ENCODE measurements around the gene POMP.

The POMP gene

DNA sequence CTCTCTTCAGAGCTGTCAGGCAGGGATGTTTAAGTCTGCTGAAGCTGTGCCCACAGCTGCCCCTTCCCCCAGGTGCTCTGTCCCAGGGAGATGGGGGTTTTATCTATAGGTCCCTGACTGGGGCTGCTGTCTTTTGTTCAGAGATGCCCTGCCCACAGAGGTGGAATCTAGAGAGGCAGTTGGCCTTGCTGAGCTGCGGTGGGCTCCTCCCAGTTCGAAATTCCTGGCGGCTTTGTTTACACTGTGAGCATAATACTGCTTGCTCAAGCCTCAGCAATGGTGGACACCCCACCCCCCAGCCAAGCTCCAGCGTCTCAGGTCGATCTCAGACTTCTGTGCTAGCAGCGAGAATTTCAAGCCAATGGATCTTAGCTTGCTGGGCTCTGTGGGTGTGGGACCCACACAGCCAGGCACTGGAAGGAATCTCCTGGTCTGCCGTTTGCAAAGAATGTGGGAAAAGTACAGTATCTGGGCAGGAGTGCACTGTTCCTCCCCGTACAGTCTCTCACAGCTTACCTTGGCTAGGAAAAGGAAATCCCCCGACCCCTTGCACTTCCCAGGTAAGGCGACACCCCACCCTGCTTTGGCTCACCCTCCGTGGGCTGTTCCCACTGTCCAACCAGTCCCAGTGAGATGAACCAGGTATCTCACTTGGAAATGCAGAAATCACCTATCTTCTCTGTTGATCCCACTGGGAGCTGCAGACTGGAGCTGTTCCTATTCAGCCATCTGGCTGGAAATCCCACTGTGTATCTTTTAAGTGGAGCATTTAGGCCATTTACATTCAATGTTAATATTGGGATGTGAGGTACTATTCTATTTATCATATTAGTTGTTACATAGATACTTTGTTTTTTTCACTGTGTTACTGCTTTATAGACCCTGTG is 34.9 kb downstream of the POMP start:
- DNase-seq (ENCODE audit: low read depth), result peak; percentile 82

DNA sequence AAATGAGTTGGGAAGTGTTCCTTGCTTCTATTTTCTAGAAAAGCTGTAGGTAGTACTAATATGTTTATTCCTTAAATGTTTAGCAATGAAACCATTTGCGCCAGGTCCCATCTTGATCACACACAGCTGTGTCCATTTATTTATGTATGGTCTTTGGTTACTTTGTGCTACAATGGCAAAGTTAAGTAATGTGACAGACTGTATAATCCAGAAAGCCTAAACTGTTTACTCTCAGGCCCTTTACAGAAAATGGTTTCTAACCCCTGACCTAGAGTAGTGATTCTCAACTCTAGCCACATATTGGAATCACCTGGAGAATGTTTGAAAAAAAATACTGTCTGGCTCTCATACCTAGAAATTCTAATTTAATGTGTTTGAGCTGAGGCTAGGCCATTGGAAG is 38.5 kb downstream of the POMP start:
- no peak for DNase-seq (ENCODE audit: low read depth)

DNA sequence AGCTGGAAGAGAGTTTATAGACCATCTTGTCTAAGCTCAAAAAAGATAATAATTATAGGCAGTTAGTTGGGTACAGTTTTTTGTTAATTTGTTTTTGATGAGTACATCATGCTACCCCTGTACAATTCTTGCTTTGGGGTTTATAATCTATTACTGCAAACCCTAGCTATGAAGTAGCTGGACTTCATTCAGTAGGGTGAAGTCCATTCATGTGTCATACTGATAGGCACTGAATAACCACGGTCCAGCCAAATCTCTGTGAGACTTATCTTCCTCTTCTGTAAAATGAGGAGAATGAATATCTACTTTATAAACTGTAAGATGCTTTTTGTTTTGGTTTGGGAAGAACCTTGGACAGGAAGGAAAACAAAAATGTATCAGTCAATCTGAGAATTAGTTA is 40.3 kb downstream of the POMP start:
- DNase-seq (ENCODE audit: low read depth), result no peak

DNA sequence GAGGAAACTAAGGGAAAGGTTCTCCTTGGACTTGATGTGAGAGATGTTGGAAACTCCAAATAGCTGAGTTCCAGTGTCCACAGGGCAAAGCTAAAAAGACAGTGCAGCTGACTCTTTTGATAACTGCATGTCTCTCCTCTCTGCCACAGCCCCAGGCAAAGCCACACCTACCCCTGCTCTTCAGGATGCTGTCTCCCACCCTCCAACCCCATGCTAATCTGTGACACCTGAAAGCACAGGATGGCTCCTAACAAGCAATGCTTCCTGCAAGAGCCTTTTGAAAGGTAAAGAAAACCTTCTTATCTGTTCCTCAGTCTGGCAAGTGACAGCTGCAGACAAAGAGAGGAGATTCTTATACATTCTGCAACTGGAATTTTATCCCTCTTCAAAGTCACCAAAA is 45.4 kb downstream of the POMP start:
- DNase-seq (ENCODE audit: low read depth), result no peak

DNA sequence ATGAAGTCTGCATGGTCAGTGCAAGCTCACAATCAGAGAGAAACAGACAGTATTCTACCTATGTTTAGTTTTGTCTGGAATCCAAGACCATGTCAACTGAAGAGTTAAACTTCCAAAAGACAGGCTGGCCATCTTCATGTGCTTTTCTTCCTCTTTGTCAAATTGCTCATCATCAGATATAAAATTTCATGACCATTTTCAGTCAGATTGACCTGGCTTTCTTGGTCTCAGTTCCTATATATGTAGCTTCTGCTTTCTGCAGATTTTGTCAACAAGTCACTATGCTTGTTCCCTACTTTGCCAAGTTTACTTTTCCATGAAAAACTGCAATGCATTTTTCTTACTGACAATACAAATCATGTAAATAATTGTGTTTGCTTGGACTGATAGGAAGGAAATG is 46.0 kb downstream of the POMP start:
- no peak for DNase-seq (ENCODE audit: low read depth)

DNA sequence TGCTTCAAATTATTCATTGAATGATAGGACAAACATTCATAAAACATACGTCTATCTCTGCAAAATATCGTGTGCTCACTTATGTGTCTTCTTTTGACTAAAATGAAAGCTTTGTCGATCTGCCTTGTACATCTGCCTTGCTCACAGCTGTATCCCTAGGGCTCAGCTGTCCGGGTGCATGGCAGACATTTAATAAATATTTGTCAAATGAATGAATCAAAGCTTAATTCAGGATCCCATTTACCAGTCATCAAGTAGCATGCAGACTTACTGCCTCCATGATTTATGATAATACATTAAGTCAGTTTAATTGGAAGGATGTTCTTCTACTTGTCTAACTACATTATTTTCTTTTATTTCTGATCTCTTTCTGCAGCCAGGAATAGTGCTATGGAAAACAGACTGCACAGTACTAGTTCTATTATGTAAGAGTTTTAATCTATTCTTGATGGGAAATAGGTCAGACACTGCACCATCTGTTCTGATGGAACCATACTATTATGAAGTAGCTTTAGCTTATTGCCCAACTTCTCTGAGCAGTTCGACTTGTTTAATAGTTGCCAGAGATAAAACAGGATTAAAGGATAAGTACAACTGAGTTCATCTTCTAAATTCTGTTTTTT is 46.6 kb downstream of the POMP start:
- peak; percentile 88 for DNase-seq (ENCODE audit: low read depth)

DNA sequence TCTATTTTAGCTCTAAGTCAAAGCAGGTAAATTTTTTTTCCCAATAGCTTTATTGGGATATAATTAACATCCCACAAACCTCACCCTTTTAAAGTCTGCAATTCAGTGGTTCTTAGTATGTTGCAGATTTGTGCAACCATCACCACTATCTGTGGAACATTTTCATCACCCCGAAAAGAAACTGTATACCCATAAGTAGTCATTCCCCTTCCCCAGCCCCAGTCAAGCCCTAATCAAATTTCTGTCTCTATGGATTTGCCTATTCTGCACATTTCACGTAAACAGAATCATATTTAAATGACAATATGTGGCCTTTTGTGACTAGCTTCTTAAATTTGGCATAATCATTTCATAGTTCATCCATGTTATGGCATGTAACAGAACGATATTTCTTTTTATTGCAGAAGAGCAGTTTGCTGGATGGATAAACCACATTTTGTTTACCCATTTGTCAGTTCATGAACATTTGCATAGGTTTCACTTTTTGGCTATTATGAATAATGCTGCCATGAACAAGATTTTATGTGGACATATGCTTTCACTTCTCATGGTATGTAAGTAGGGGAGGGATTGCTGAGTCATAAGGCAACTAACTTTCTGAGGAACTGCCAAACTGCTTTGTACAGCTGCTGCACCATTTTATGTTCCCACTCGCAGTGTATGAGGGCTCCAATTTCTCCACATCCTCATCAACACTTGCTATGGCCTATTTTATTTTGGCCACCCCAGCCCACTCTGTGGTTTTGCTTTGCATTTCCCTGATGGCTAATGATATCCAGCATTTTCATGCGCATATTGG is 48.9 kb downstream of the POMP start:
- DNase-seq (ENCODE audit: low read depth), result peak; percentile 91

DNA sequence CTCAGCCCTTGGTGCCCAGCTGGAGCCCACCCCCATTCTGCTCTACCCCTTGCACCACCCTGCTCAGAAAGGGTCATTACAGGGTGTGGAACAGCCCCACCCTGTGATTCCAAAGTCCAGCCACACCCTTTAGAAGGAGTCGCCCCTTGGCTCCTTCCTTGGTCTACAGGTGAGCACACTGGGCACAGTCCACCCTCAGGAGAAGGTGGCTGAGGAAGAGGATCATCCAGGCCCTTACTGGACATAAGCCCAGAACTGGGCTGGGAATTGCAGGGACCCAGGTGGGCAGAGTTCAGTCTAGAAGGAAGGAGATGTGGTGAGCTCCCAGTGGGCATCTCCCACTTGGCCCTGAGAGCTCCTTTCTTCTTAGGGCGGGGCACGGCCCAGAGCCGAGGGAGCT is 51.2 kb downstream of the POMP start:
- DNase-seq (ENCODE audit: low read depth), result no peak

DNA sequence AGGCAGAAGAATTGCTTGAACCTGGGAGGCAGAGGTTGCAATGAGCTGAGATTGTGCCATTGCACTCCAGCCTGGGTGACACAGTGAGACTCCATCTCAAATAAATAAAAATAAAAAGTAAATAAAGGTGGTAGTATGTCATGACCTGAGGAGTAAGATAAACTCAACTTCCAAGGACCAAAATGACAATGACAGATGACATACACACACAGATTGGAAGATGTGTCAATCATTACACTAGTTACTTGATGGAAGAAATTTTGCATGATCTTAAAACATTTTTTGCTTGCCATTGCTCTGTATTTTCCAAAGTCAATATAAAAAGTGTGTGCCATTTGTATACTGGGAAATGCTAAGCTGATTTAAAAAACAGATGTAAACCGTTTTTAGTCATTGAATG is 55.7 kb downstream of the POMP start:
- DNase-seq (ENCODE audit: low read depth), result no peak

DNA sequence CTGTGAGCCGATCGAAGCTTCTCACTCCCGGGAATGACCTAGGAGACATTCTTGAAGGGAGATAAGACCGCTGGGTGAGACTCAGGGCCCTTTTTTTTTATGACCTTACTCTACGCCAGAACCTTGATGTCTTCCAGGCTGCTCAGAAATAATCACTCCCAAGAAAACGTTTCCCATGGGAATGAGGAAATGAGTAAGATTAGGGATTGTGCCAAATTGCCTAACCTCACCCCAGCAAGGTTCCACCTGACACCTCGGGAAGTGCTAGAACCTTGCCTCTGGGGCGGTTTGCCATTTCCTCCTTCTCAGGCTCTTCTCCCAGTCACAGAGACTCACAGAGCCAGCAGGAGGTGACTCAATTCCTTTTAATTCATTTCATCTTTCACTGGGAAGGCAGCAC is 57.6 kb downstream of the POMP start:
- peak; percentile 63 for DNase-seq (ENCODE audit: low read depth)

DNA sequence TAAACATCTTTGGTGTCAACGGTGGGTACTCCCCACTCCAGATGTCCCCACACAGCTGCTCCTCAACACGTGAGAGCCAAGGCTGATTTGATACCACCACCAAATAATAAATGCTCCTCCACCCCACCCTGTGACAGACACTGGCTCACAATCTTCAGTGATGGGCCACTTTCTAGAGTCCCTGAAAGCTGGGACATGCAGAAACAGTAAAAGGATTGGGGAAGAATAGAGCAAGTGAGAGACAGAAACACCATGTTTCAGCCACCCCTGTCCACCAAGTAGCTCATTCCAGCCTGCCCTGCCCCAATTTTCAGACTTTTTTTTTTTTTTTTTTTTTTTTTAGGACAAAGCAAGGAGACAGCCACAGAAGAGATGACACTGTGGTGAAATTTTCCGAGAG is 58.2 kb downstream of the POMP start:
- no peak for DNase-seq (ENCODE audit: low read depth)

DNA sequence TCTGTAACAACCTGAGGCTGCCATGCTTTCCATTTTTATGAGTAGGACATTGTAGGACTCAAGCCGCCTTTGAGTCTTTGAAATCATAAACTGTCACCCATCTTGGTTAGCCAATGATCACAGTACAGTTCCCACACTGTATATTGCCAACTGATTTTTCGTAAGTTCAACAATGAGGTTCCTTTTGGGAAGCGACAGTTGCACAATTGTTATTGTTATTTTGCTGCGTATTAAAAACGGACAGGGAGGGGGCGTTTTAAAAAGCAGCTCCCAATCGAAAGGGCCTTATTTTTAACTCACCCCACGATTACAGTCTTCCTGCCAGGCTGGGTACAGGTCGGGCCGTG is 59.2 kb downstream of the POMP start:
- peak; percentile 46 for DNase-seq (ENCODE audit: low read depth)

DNA sequence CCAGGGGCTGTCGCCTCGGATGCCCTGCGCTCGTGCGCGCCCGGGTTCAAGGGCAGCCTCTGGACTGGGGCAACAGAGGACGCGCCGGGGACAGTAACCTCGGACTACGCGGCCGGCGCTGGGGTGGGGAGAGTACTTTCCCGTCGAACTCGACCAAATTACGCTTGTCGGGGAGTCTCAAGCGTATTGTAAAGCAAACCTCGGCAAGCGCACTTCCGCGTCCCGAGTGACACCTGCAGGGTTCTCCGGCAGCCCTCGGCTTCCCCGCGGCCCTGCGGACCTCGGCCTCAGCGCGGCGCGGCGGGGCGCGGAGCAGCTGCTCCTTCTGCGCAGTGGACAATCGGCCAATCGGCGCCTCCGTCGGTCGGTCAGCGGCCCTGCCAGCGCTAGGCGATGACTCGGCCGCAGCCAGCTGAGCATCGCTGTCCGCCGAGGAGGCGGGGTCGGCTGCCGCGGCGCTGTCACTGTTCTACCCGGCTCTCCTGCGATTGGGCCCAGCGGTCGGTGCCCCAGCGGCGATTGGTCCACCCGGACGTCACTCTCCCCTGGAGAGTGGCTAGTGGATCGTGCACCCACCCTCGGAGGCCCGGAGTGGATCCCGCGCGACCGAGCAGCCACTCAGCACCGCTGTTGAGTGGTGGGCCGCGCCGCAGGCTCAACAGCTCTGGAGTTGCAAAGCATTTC is 59.8 kb downstream of the POMP start, which contains the start of gene SLC46A3:
SLC46A3 (minus strand) TSS at position 428 of the 684 bp plus-strand sequence. CDS start 972 bp downstream, outside the sequence.
- DNase-seq (ENCODE audit: low read depth), result peak; percentile 99

DNA sequence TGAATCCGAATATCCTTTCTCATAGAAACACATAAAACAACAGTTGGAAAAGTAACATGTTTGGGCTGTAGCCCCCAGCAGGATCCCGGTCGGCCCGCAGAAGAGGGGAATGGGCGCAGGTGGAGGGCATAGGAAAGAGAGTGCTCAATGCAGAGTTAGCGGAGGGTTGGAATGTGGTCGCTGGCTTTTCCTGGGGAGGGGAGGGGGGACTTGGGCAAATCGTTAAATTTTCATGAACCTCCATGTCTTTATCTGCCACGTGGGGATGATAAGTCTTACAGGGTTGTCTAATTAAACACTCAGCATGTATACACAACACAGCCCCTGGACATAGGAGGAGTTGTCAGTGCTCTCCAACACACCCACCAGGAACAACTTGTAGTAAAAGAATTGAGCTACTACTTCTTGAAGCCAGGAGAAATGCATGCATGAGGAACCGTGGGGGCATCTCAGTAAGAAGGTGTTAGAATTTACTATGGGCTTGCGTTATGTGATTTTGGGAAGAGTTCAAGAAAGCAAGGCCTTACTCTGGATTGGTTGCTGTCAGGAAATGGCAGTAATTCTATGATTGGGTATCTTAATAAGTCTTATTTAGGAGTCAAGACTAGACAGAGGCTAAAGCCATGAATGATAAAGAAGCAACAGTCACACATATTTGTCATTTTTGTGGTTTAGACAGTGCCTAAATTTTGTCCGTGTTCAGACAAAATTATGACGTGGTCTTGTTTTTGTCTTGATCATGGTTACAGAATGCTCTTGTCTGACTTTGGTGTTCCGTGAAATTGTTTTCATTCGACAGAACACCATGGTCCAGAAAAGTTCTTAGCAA is 60.5 kb downstream of the POMP start:
- DNase-seq (ENCODE audit: low read depth), result peak; percentile 90

DNA sequence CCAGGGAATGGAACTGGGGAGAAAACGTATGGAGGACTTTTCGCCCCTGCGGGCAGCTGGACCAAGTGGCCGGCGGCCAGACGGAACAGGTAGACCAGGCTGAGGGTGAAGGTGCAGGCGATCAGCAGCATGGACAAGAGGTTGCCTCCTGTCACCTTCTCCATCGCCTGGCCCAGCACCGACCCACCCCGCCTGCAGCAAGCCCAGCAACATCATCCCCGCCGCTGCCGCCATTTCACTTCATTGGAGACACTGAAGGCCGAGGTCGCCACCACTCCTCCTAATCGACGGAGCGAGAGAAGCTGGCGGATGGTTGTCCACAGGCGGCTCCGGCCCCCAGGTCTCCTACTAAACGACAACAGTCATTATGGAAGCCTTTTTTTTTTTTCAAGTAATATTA is 64.9 kb downstream of the POMP start:
- DNase-seq (ENCODE audit: low read depth), result no peak

DNA sequence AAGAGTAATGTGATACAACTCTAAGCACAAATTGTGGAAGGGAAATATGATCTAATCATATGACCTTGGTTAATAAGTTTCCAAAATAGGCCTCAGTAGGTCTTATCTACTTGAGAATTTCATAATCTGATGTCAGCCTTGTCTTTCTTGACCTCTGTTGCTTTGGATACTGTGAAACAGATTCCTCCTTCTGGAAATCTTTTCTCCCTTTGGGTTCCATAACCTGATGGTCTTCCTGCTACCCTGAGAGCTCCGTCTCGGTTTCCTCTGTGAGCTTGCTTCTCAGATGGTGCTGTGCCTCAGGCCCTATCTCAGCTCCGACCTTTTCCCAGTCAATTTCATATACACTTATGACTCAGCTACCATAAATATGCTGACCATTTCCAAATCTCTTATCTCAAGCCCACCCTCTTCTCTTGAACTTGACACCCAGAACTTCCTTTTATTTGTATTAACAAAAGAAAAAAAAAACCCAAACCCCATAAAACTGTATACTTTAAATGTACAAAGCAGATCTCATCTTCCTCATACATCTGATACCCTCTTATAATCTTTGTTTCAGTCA is 66.2 kb downstream of the POMP start:
- DNase-seq (ENCODE audit: low read depth), result peak; percentile 44

Data from iris pigment epithelial cell (primary cell).